GM19351 (cell line): ENCODE measurements around the gene PIAS3.
"Not testable (repeated sequence)": the region's sequence is repeated elsewhere in the genome, so short reads cannot be mapped to it uniquely, and the experiment has no call there.

Experiments
- ATAC-seq: cut with Tn5 transposase; IDR thresholded peaks from one replicate; pipeline ENCODE4 v1.9.1; 2021; ENCODE audit warnings: mild to moderate bottlenecking, moderate library complexity; ENCODE audit not compliant: unreplicated experiment

The PIAS3 gene

DNA sequence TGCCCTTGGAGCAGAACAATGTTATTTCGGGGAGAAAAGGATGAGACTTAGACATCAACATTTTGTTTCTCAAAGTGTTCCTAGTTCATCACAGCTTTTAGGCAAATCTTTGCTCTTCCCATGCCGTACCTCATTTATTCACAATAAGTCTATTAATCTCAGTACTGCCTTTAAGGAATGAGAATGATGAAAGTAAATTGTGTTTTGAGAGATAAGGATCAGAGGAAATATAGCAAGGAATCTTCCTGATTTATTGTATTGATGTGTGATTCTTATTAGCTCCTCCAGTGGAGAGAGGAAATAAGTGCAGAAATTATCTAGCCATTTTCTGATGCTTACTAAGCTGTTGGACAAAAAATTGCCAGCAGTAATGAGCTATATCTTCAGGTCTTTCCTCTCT lies 32.9 kb downstream of the PIAS3 start:
- ATAC-seq: no peak

DNA sequence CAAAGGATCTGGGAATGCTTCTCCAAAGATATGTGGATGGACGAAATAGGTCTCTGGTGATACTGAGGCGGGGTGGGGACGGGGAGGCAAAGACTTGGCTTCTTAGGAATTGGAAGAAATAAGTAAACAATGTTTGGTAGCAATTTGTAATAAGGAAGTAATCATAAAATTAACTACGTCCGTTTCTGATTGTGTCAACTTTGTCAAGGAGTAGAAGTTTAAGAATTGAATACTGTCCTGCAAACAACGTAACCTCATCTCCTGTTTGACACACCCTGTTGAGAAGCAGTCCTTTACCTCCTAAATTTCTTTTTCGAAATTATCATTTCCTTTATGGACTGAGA lies 34.4 kb downstream of the PIAS3 start:
- no peak for ATAC-seq

DNA sequence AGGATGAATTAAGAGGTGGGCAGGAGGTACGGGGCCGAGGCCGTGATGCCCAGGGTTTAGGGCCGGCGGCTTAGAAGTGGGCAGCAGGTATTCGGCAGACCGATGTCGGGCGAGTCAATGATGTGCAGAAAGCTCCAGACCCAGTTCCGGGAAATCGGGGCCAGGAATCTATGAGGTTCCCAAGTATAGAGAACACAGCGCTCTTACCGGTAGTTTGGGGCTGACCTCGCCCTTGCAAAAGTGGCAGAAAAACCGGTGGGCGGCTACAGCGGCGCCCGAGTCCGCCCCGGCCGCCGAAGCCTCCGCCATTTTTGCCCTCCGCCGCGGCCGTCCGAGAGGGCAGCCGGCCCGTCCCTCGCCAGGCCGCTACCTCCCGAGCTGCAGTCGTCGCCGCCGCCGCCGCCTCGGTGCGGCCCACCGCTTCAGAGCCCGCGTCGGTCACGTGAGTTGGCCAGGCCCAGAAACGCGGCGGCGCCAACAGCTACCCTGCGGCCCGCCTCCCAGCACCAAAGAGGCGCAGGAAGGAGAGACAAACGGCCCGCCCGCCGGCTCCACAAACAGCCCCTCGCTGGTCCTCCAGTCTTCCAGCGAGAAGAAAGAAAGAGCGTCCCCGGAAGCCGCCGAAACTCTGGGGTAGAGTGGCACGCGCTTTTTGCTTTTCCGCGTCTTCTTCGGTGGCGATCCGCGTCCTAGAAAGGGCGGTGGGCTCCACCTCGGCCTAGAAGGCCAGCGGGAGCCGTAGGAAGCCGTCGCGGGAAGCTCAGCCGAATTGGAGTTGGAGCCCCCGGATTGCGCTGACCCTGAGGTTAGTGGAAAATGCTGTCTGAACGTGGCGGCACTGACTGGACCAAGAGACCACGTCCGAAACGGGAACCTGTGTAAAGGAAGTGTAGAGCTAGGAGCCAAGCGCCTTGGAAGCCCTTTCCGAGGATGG lies 35.0 kb downstream of the PIAS3 start, which contains the start of the genes POLR3C and RNF115:
POLR3C (plus strand) TSS at position 636 of the 934 bp plus-strand sequence. CDS start 1,577 bp downstream, outside the sequence.
RNF115 (minus strand) TSS at position 531 of the 934 bp plus-strand sequence; CDS start at position 309, 222 bp downstream.
- peak; percentile 84 for ATAC-seq

DNA sequence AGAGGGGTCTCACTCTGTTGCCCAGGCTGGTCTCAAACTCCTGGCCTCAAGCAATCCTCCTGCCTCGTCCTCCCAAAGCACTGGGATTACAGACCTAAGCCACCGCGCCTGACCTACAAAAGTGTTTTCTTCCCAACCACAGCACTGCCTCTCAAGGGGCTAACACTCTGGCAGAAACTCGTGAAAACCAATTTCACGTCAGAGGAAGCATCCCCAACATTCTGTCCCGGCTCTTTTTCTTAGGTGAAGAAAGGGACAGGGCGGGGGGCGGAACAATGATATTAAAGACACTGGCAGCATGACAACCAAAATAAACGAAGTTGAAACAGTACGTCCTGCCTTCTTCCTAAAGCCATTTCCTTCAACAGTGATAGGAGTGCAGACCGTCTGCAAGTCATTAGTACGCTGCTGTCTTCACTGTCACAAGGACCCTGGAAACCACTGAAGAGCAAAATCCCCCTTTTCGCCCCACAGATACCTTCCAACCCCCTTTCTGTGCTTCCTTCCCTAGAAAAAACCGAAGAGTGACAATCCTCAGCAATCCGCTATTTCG lies 36.0 kb downstream of the PIAS3 start:
- not testable (repeated sequence) for ATAC-seq

DNA sequence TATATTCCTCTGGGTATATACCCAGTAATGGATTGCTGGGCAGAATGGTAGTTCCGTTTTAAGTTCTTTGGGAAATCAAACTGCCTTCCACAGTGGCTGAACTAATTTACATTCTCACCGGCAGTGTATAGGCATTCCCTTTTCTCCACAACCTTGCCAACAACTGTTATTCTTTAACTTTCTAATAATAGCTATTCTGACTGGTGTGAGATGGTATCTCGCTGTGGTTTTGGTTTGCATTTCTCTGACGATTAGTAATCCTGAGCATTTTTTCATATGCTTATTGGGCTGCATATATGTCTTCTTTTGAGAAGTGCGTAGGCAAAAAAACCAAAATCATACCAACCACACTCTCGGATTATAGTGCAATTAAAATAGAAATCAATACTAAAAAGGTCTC lies 40.8 kb downstream of the PIAS3 start:
- not testable (repeated sequence) for ATAC-seq

DNA sequence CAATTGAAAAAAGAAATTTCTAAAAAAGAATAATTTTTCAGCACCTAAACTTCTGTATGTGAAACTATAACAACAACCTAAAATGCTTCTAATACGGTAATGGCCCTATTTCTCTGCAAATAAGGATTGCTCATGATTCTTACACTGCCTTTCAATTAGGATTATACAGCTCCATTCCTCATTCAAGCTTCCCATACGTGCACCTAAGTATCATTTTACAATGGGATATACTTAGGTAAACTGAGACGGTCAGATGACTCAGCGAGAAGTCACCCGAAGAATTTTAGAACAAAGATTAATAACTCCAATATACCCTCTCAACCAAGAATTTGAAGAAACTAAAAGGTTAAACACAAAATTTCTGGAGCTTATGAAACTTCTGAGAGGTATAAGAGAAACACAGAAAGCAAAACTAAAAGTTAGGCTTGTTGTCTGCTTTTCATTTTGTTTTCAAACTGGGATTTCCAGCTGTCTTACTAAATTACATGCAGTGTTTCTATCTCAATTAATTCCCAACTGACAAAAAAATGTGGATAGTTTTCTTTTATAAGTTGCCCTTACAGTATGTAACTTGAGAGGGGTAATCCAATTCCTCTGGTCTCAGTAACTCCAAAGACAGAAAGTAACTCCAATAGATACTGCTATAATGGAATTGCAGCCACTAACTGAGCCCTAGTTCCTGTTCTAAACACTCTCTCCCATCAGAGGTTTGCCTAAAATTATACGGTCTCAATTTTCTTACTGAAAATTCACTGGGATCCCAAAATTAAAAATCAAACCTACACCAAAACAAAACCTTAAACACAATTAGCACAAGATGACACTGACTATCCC lies 45.7 kb downstream of the PIAS3 start:
- not testable (repeated sequence) for ATAC-seq

DNA sequence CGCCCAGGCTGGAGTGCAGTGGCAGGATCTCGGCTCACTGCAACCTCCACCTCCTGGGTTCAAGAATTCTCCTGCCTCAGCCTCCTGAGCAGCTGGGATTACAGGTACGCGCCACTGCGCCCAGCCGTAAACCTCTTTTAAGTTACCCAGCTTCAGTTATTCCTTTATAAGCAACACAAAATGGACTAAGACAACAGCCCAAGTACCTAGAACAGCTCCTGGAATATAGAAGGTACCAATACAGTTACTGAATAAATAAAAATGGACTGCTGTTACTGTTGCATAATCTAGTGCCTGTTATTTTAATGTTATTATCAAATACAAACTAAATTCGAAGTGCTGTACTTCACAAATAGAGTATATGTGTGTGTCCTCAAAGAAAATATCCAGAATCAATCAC lies 52.0 kb downstream of the PIAS3 start:
- ATAC-seq: no peak

DNA sequence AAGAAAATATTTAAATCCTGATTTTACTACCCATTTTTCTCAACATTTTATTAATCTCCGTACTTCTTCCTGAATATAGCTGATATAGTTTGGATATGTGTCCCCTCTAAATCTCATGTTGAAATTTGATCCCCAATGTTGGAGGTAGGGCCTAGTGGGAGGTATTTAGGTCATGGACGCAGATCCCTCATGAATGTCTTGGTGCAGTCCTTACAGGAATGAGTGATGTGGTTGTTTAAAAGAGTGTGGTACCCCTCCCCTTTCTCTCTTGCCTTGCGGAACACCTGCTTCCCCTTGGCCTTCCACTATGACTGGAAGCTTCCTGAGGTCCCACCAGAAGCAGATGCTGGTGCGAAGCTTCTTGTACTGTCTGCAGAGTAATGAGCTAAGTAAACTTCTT lies 52.5 kb downstream of the PIAS3 start:
- no peak for ATAC-seq

DNA sequence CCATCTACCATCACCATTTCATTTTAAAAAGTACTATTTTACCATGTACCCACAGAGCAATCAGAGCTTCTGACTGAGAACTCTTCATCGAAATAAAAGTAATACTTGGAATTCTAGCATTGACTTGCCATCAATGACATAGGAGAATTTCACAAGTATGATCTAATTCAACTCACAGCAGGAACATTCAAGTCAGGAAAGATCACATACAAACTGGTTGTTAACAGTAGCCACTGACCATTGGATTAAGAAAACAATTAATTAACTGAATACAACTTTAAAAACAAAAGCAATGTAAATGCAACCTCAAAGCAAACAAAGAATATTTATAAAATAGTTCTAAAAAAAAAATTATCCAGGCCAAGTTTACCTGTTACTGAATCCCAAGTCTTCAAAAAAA lies 53.8 kb downstream of the PIAS3 start:
- no peak for ATAC-seq

DNA sequence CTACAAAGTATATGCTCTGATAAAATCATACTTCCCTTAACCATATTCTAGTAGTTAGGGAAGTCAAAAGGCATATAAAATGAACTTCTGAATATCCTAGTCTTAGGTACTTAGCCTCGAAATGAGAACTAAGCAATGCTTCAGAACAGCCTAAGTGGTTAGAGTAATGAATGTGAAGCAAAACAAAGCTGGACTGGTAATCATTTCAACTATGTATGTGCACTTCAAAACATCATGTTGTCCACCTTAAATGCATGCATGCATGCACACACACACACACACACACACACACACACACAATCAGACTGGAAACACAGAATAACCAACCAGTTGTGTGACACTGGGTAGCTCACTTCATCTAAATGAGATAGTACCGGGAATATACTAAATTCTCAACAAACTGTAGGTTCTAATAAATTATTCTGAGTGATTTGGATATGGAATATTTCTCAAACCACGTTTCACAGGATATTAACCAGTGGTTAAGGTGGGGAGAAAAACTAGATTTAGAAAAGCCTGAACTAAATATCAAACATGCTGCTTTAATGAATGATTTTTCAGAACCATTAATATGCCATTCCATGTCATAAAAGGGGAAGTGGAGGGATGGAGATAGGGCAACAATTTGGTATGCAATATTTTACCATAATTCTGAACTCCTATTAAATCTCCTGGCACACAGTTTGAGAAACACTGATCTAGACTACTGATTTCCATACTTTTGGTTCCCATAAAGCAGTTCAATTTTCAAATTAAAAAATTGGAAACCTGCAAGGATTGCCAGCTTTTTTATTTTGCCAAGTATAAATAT lies 54.4 kb downstream of the PIAS3 start:
- ATAC-seq: no peak

DNA sequence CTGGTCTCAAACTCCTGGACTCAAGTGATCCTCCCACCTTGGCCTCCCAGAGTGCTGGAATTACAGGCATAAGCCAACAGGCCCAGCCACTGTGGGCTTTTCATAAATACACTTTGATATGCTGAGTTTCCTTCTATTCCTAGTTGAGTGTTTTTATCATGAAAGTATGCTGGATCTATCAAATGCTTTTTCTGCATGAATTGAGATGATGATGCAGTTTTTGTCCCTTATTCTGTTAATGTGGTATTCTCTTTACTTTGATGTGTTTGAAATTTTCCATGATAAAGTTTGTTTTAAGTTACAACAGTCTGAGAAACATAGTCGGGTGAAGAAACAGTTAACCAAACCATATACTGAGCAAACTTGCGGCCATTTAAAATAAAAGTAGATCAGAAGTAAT lies 59.1 kb downstream of the PIAS3 start:
- ATAC-seq: no peak
